ENCODE results near the gene ZFYVE21.

ZFYVE21 gene

DNA sequence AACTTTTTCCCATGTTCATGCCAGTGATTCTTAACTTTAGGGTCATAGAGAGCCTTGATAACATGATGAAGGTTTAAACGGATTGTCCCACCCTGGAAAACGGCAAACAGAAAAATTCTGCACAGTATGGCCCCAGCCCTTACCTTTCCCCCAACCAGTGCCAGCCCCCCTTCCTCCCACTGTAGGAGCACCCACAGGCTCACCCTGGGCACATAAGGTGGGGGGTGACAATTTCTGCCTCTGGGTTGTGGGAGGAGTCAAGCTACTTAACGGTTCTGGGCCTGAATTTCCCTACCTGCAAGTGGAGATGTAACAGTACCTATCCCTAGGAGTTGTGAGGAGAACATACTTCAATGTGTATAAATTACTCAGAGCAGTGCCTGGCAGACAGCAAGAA, 18.4 kb upstream of the ZFYVE21 start:
- in situ Hi-C loops (cut with HindIII; ENCODE audit: low pct_ligation_motif_present, low sequenced_read_pairs): no loop called here
- no peak overlapping the region for H3K27ac ChIP-seq
- H3K27me3 ChIP-seq (replicated peaks): no peaks in the 10 kb centered on the region
- TF ChIP-seq, protein P1, sequence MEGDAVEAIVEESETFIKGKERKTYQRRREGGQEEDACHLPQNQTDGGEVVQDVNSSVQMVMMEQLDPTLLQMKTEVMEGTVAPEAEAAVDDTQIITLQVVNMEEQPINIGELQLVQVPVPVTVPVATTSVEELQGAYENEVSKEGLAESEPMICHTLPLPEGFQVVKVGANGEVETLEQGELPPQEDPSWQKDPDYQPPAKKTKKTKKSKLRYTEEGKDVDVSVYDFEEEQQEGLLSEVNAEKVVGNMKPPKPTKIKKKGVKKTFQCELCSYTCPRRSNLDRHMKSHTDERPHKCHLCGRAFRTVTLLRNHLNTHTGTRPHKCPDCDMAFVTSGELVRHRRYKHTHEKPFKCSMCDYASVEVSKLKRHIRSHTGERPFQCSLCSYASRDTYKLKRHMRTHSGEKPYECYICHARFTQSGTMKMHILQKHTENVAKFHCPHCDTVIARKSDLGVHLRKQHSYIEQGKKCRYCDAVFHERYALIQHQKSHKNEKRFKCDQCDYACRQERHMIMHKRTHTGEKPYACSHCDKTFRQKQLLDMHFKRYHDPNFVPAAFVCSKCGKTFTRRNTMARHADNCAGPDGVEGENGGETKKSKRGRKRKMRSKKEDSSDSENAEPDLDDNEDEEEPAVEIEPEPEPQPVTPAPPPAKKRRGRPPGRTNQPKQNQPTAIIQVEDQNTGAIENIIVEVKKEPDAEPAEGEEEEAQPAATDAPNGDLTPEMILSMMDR (IDR thresholded peaks at IDR 0.05; ENCODE audit: low read depth, low read length, missing control alignments): no peak
- no peak overlapping the region for H3K4me3 ChIP-seq (ENCODE audit: low read depth, low read length)
- DNase-seq: no peak
- H3K36me3 ChIP-seq (replicated peaks): peaks cover 68% of the 10 kb centered on the region

DNA sequence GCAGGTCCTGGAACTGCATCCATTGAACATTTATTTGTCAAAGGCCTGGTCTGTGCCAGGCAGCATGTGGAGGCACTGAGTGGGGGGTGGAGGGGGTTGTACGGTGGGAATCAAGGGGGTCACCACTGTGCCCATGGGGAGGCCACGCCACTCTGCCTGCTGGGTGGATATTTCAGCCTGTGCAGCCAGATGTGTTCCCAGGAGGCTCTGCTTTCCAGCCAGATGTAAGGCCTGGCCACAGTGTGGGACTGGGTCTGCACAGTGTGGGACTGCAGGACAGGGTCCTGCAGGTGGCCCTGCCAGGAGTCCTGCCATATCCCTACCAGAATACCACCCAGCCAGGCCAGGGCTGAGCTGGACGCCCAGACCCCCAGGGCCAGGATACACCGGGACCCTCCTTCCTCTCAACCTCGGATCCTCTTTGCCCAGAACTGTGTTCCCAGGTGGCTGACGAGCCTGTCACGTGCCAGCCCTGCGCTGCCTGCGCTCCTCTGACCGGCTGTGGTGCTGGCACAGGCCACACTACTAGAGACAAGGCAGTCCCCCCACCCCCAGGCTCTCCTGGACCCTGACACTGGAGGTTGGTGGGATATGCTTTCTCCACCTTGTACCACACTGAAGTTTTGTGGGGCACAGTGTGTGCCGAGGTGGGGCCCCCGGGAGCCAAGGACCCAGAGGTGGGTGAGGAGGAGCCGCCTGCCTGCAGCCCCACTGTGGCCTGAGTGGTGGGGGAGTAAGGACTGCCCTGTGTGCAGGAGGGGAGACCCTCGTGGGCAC, 17.8 kb upstream of the ZFYVE21 start:
- in situ Hi-C loops (cut with HindIII; ENCODE audit: low pct_ligation_motif_present, low sequenced_read_pairs): no loop called here
- DNase-seq: no peak
- TF ChIP-seq, protein P1 (IDR thresholded peaks at IDR 0.05; ENCODE audit: low read depth, low read length, missing control alignments): no peak
- Histone ChIP-seq H3K27ac (no peak overlapping the region), H3K36me3 (replicated peaks) (peaks cover 73% of the 10 kb centered on the region), H3K4me3 (ENCODE audit: low read depth, low read length) (no peak overlapping the region), H3K27me3 (replicated peaks) (no peaks in the 10 kb centered on the region)

DNA sequence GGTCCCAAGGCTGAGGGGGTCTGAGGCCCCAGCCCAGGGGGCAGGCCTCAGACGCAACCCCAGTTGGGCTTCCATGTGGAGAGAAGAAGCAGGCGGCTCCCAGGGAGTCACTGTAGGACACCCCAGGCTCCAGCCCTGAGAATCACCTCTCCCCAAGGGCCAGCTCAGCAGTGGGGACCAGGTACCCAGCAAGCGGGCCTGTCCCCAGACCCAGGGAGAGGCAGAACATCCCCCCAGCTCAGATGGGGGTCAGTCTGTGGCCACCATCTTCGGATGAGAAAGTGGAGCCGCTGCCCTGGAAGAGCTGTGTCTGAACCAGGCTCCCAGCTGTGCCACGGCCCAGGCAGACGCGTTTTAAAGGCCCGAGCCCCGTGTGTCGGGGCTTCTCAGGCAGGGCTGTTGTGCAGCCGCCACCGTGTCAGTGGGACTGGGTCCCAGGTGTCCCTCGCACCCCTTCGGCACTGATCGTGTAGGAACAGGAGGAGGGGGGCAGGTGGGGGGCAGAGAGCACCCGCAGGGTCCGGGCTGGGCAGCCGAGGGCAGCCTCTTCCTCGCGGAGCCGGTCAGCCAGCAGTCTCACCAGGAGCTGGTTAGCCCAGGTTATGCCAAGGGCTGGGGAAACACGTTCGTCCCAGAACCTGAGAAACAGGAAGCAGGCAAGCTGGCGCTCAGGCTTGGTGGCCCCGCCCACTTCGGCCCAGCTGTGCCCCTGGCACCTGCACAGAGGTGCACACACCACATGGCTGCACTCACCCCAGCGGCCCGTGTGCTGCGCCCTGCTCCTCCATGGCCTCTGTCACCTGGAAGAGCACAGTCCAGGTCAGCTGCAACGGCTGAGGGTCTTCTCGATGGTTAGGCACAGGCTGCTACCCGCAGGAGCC, 17.0 kb upstream of the ZFYVE21 start:
- TF ChIP-seq, protein P1 (IDR thresholded peaks at IDR 0.05; ENCODE audit: low read depth, low read length, missing control alignments): no peak
- no peaks in the 10 kb centered on the region for H3K27me3 ChIP-seq (replicated peaks)
- H3K4me3 ChIP-seq (ENCODE audit: low read depth, low read length): no peak overlapping the region
- H3K27ac ChIP-seq: no peak overlapping the region
- peaks cover 73% of the 10 kb centered on the region for H3K36me3 ChIP-seq (replicated peaks)
- no peak for DNase-seq
- in situ Hi-C loops (cut with HindIII; ENCODE audit: low pct_ligation_motif_present, low sequenced_read_pairs): no loop called here

DNA sequence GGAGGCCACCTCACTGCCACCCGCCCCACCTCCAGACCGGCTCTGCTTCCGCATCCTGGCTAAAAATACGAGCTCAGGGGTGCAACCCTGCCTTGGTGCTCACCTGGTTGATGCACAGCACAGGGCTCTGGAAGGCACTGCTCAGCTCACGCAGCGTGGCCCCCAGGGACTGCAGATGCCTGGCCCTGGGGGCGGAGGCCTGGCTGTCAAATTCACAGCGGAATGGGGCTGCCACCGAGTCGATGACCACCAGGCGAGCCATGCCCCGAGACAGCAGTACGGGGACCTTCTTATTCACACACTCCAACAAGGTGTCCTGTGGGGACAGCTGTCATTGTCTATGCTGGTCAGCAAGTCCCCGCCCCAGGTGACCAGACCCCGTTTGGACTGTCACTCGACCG, 16.3 kb upstream of the ZFYVE21 start:
- H3K27me3 ChIP-seq (replicated peaks): no peaks in the 10 kb centered on the region
- no peak overlapping the region for H3K4me3 ChIP-seq (ENCODE audit: low read depth, low read length)
- DNase-seq: no peak
- no peak overlapping the region for H3K27ac ChIP-seq
- in situ Hi-C loops (cut with HindIII; ENCODE audit: low pct_ligation_motif_present, low sequenced_read_pairs): no loop called here
- TF ChIP-seq, protein P1 (IDR thresholded peaks at IDR 0.05; ENCODE audit: low read depth, low read length, missing control alignments): no peak
- peaks cover 71% of the 10 kb centered on the region for H3K36me3 ChIP-seq (replicated peaks)

DNA sequence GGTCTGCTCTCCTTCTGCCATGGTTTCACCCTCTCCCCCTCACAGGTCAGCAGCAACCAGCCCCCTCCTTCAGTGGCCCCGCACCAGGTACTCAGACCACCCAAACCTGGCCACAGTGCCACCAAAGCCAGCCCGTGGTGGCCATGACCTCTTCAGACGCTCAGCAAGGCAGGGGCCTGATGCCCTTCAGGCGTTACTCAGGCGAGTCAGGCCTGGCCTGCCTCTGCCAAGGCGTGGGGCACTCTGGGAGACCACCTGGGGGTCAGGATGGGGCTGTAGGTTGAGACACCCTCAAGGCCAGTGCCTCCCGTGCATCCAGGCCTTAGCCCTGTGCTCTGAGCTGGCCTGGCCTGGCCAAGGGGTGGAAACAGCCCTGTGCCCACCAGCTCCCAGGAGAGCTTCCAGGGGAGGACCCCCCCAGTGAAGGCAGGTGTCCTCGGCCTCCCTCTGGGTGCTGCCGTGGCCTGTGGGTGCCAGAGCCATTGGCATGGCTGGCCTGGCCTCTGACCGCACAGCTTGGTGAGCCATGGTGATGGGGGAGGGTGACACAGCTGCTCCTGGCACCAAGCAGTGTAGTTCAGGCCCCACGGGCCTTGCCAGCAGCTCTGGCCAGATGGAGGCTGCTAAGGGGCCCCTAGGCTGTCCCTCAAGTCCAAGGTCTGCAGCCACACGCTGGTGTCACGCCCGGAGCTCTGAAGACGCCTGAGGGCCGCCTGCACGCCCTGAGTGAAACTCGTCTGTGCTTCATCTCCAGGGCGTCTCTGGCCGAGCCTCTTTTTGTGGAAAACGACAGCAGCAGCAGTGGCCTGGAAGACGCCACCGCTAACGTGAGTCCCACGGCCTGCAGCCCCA, 15.5 kb upstream of the ZFYVE21 start:
- no peak for DNase-seq
- TF ChIP-seq, protein P1 (IDR thresholded peaks at IDR 0.05; ENCODE audit: low read depth, low read length, missing control alignments): no peak
- no peaks in the 10 kb centered on the region for H3K27me3 ChIP-seq (replicated peaks)
- in situ Hi-C loops (cut with HindIII; ENCODE audit: low pct_ligation_motif_present, low sequenced_read_pairs): no loop called here
- H3K4me3 ChIP-seq (ENCODE audit: low read depth, low read length): no peak overlapping the region
- no peak overlapping the region for H3K27ac ChIP-seq
- peaks cover 69% of the 10 kb centered on the region for H3K36me3 ChIP-seq (replicated peaks)

All from brain microvascular endothelial cell (primary cell).